CD4-positive, alpha-beta T cell (primary cell): ENCODE data around the gene NAA10. TPM values are rescaled to one million over a fixed set of nuclear protein-coding genes. Genes with fewer than 3 reads are reported as not detected.

Source experiments
- ATAC-seq: fragments of 200-7000 bp; cut with Tn5 transposase; one replicate; pipeline ENCODE4 v1.10.0; 2022; ENCODE audit warnings: mild to moderate bottlenecking; ENCODE audit not compliant: poor library complexity
- CTCF ChIA-PET: fragments of 350-600 bp; sonication (Branson Sonifier 250); formaldehyde crosslinking; loops from one replicate; lab custom pipeline; 2021; ENCODE audit warnings: antibody characterized with exemption, inconsistent platforms; lab: Charles Lee
- POLR2A ChIA-PET: fragments of 350-600 bp; sonication (Branson Sonifier 250); formaldehyde crosslinking; loops from one replicate; lab custom pipeline; 2021; ENCODE audit warnings: antibody characterized with exemption, inconsistent platforms; lab: Charles Lee
- DNase-seq, 14 experiments: peaks; one replicate each; pipeline ENCODE4 v3.0.0-alpha.2; 2013 to 2020; ENCODE audit warnings: mixed read lengths in 2 of 14
- H3K27ac ChIP-seq, 2 donors: one replicate each; pipeline versions ENCODE4 v1.5.1 to v1.7.0; 2013; ENCODE audit warnings: low read length in 2 of 2, low read depth in 1 of 2, mild to moderate bottlenecking in 1 of 2
- H3K27me3 ChIP-seq, 2 experiments: 1 replicate in 1 of 2; 2 replicates in 1 of 2; pipeline versions ENCODE4 v1.6.1 to v1.7.0; 2013; ENCODE audit warnings: low read length in 2 of 2, control low read depth in 1 of 2, mild to moderate bottlenecking in 1 of 2, moderate library complexity in 1 of 2; ENCODE audit not compliant: insufficient read depth in 2 of 2, control insufficient read depth in 1 of 2
- H3K36me3 ChIP-seq: one replicate; pipeline ENCODE4 v1.6.1; 2013; ENCODE audit warnings: low read length, control low read depth; ENCODE audit not compliant: insufficient read depth
- H3K4me1 ChIP-seq: one replicate; pipeline ENCODE4 v1.6.1; 2013; ENCODE audit warnings: low read length, control low read depth; ENCODE audit not compliant: insufficient read depth
- H3K4me3 ChIP-seq: one replicate; pipeline ENCODE4 v1.5.1; 2013; ENCODE audit warnings: mild to moderate bottlenecking, low read length, moderate library complexity
- H3K9me3 ChIP-seq, 2 experiments: 1 replicate in 1 of 2; 2 replicates in 1 of 2; pipeline versions ENCODE4 v1.6.1 to v1.7.0; 2013; ENCODE audit warnings: low read length in 2 of 2, mild to moderate bottlenecking in 2 of 2, control low read depth in 1 of 2, moderate library complexity in 1 of 2; ENCODE audit not compliant: control insufficient read depth in 1 of 2, insufficient read depth in 1 of 2
- H3K27ac Mint-ChIP-seq: one replicate; pipeline ENCODE4 v1.8.0; 2020; ENCODE audit warnings: mixed read lengths
- H3K27me3 Mint-ChIP-seq: one replicate; pipeline ENCODE4 v1.8.0; 2021; ENCODE audit warnings: mixed read lengths
- H3K36me3 Mint-ChIP-seq: one replicate; pipeline ENCODE4 v1.8.0; 2021; ENCODE audit warnings: low read depth, mixed read lengths
- H3K4me1 Mint-ChIP-seq: one replicate; pipeline ENCODE4 v1.8.0; 2021; ENCODE audit warnings: low read depth, mixed read lengths
- H3K4me3 Mint-ChIP-seq: one replicate; pipeline ENCODE4 v1.8.0; 2020; ENCODE audit warnings: mild to moderate bottlenecking, mixed read lengths
- H3K9me3 Mint-ChIP-seq: one replicate; pipeline ENCODE4 v1.8.0; 2020; ENCODE audit warnings: mixed read lengths
- intact Hi-C, 2 experiments: fragments of 100-400 bp; cut with DNase I in 1 of 2; cut with micrococcal nuclease in 1 of 2; formaldehyde crosslinking; loops; one replicate each; pipeline versions ENCODE4 v1.15.1 to v1.9.0; 2023 to 2025; cut with DNase I, micrococcal nuclease
- total RNA-seq, 174 experiments: library from RNA in 2 of 174; stranded (reverse) in 2 of 174; gene quantifications; one replicate each; pipeline ENCODE4 v1.2.3 and lab custom pipeline; 2021 to 2026
- TF ChIP-seq, protein P1 (sequence below): fragments of 200-600 bp; IDR thresholded peaks from one replicate; pipeline ENCODE4 v1.8.0; 2022; ENCODE audit warnings: antibody characterized with exemption, mild to moderate bottlenecking

The NAA10 gene
- total RNA-seq, 2 experiments from 2014 or later, result 41.5 to 42.0 TPM

- Mint-ChIP-seq H3K27ac (no peak overlapping the region), H3K36me3 (peaks cover 1% of the 10 kb centered on the region), H3K9me3 (no peaks in the 10 kb centered on the region), H3K4me1 (peaks cover 30% of the 10 kb centered on the region), H3K4me3 (peak overlapping the region; percentile 25), H3K27me3 (no peaks in the 10 kb centered on the region)
- peaks cover 5% of the 10 kb centered on the region for H3K36me3 ChIP-seq
- H3K4me3 ChIP-seq, result no peak overlapping the region
- no peak overlapping the region for H3K27ac ChIP-seq
- H3K9me3 ChIP-seq, result no peaks in the 10 kb centered on the region
- intact Hi-C loops, result no loop called here
- TF ChIP-seq, protein P1, sequence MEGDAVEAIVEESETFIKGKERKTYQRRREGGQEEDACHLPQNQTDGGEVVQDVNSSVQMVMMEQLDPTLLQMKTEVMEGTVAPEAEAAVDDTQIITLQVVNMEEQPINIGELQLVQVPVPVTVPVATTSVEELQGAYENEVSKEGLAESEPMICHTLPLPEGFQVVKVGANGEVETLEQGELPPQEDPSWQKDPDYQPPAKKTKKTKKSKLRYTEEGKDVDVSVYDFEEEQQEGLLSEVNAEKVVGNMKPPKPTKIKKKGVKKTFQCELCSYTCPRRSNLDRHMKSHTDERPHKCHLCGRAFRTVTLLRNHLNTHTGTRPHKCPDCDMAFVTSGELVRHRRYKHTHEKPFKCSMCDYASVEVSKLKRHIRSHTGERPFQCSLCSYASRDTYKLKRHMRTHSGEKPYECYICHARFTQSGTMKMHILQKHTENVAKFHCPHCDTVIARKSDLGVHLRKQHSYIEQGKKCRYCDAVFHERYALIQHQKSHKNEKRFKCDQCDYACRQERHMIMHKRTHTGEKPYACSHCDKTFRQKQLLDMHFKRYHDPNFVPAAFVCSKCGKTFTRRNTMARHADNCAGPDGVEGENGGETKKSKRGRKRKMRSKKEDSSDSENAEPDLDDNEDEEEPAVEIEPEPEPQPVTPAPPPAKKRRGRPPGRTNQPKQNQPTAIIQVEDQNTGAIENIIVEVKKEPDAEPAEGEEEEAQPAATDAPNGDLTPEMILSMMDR, result no peak
- DNase-seq (no peak), ATAC-seq (no peak)
- POLR2A ChIA-PET, result interaction anchor here (0.5 to 6.3 kb wide), 4 partner anchors 9 to 144 kb away, joined by 3 to 56 read pairs (median 3); partner anchors contain the start of gene ARHGAP4
- no peaks in the 10 kb centered on the region for H3K27me3 ChIP-seq
- CTCF ChIA-PET, result interaction anchor here (1.0 to 3.6 kb wide), 3 partner anchors 8 to 10 kb away, joined by 3 to 14 read pairs (median 5); no protein-coding TSS in a partner anchor
- peaks cover 21% of the 10 kb centered on the region for H3K4me1 ChIP-seq
Observed at GRCh38 chrX:153937056-153937455, 2.2 kb upstream of the NAA10 start.

DNA sequence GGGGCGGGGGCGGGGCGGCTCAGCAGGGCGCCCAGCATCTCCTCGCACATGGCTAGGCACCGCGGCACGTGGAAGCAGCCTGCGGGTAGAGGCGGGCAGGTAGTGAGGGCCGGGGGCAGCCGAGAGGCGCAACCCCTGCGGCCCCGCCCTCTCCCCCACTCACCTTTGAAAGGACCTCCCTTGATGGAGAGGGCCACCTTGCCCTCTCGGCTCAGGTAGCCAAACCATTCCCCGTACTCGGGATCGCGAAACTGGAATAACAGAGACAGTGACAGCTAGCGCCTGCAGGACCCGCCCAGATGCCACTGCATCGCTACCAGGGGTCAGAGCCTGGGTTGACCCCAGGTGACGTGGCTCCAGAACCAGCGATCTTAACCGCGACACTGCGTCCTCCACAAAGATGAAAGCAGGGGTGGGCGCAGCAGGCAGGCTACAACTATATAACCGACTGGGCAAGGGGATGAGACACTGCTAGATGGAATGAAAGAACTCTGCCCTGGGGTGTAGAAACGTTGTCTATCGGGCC lies 552 bp upstream of the NAA10 start:
- H3K4me3 ChIP-seq, result peak overlapping the region; percentile 47
- DNase-seq, result peak in 2 of 14 experiments; percentile 25 to 43
- H3K9me3 Mint-ChIP-seq, result no peaks in the 10 kb centered on the region
- no peaks in the 10 kb centered on the region for H3K9me3 ChIP-seq
- CTCF ChIA-PET, result interaction anchor here (0.9 to 3.6 kb wide), 2 partner anchors 12 kb away, joined by 3 to 14 read pairs; no protein-coding TSS in a partner anchor
- H3K27ac ChIP-seq, result no peak overlapping the region
- POLR2A ChIA-PET, result interaction anchor here (1.4 to 6.3 kb wide), 5 partner anchors 10 to 36 kb away, joined by 3 to 56 read pairs (median 7); partner anchors contain the start of genes ARHGAP4, HCFC1 and RENBP
- H3K36me3 Mint-ChIP-seq, result peaks cover 18% of the 10 kb centered on the region
- H3K4me1 ChIP-seq, result peaks cover 15% of the 10 kb centered on the region
- peaks cover 13% of the 10 kb centered on the region for H3K36me3 ChIP-seq
- peak overlapping the region; percentile 55 for H3K27ac Mint-ChIP-seq
- TF ChIP-seq, protein P1, result no peak
- peak overlapping the region; percentile 80 for H3K4me3 Mint-ChIP-seq
- intact Hi-C loops, result no loop called here
- no peaks in the 10 kb centered on the region for H3K27me3 ChIP-seq
- ATAC-seq, result no peak
- H3K4me1 Mint-ChIP-seq, result peaks cover 31% of the 10 kb centered on the region
- no peaks in the 10 kb centered on the region for H3K27me3 Mint-ChIP-seq

- Mint-ChIP-seq H3K27me3 (no peaks in the 10 kb centered on the region), H3K9me3 (no peaks in the 10 kb centered on the region), H3K36me3 (peaks cover 18% of the 10 kb centered on the region), H3K27ac (peak overlapping the region; percentile 78), H3K4me1 (peaks cover 29% of the 10 kb centered on the region), H3K4me3 (peak overlapping the region; percentile 90)
- H3K9me3 ChIP-seq, result no peaks in the 10 kb centered on the region
- DNase-seq (no peak), ATAC-seq (peak; percentile 16)
- no peaks in the 10 kb centered on the region for H3K27me3 ChIP-seq
- TF ChIP-seq, protein P1, result no peak
- H3K4me1 ChIP-seq, result peaks cover 26% of the 10 kb centered on the region
- H3K36me3 ChIP-seq, result peaks cover 16% of the 10 kb centered on the region
- H3K4me3 ChIP-seq, result peak overlapping the region; percentile 61
- H3K27ac ChIP-seq, result peak overlapping the region in 1 of 2 donors; percentile 7
- CTCF ChIA-PET, result interaction anchor here (0.9 to 1.8 kb wide), 2 partner anchors 13 kb away, joined by 3 to 9 read pairs; no protein-coding TSS in a partner anchor
- POLR2A ChIA-PET, result interaction anchor here (1.0 to 6.3 kb wide), 6 partner anchors 9 to 37 kb away, joined by 3 to 56 read pairs (median 6); partner anchors contain the start of genes ARHGAP4, HCFC1 and RENBP
- intact Hi-C loops, result no loop called here
Observed at GRCh38 chrX:153934148-153934761, 582 bp downstream of the NAA10 start.
